ENCODE measurements around the gene CAND2.

CAND2 gene

GRCh38 chr3:12796171-12797123, at the start of gene CAND2:
Gene CAND2, plus strand, starts transcription at chr3:12796680. Its CDS starts 41 bp downstream, at chr3:12796721.
- DNase-seq, result peak; percentile 10

GRCh38 chr3:12748477-12748876, 48.0 kb upstream of the CAND2 start:
- DNase-seq, result no peak

DNA sequence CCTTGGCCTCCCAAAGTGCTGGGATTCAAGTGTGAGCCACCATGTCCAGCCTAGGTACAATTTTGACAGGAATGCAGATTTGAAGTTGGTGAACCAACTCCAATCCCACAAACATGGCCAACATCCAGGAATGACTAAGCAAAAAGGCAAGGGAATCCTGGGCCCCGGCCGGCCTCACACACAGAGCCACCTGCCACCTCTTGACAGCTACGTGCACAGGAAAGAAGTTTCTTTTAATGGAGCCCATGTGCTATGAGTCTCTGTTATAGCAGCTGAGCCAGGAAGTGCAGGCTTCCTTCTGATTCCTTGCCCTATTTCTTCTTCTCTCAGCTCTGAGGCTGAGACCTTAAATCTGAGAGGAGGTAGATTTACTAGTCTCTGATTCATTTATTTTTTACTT, 46.3 kb upstream of the CAND2 start:
- DNase-seq, result no peak

DNA sequence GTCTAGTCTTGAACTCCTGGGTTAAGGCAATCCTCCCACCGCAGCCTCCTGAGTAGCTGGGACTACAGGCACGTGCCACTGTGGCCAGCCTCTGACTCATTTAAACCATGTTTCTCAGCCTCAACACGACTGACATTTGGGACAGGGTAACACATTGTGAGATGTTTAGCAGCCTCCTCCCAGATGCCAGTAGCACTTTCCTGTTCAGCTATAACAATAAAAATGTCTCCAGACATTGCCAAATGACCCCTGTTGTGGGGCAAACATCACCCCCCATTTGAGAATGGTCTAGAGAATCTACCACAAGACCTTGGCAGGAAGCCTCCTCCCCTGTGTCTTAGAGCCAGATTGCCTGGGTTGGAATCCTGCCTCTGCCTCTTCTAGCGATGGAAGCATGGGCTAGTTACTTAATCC, 45.8 kb upstream of the CAND2 start:
- no peak for DNase-seq

DNA sequence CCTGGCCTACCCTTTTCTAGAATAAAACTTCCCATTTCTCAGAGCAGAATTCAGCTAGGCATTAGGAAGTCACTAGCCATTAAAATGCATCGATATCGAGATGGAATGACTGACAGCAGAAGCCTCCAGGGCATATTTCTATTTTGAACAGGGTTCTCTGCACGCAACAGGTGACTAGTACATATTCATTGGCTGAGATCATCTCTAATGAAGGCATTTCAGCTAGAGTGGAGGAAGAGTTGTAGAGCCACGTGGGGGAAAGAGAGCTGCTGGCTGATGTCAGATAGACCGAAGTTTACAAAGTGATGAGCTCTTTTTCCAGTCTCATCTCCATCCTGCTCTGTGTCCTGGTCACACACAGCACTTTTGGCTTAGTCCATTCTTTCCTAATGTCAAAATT, 44.9 kb upstream of the CAND2 start:
- no peak for DNase-seq

DNA sequence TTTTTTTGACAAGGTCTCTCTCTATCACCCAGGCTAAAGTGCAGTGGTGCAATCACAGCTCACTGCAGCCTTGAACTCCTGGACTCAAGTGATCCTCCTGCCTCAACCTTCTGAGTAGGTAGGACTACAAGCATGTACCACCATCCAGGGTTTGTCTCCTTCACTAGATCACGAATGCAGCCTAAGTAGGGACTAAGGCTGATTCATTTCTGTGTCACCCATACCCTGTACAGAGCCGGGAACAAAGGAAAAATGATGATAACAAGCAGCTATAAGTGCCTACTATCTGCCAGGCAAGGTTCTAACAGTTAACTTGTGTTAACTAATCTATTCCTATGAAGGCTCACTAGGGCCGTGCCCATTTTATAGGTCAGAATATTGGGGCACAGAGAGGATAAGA, 44.4 kb upstream of the CAND2 start:
- no peak for DNase-seq

DNA sequence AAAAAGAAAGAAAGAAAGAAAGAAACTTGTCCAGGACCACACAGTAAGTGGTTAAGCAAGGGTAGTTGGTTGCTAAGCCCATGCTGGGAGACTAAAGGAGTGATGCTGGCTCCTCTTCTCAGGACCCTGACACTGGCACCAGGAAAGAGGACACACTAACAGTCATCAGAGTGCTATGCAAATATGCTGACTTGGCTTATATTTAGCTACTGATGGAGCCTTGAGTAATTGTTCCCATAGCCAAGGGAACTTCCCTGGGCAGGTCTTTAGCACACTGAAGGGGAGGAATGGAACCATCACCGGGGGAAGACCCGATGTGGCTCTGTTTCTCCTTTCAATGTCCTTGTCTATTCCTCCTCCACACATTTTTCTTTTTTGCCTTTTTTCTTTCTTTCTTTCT, 43.7 kb upstream of the CAND2 start:
- no peak for DNase-seq

- DNase-seq, result no peak
These were observed 43.0 kb upstream of the CAND2 start for GRCh38 chr3:12753275-12754028.

GRCh38 chr3:12754313-12754712, 42.2 kb upstream of the CAND2 start:
- no peak for DNase-seq

DNA sequence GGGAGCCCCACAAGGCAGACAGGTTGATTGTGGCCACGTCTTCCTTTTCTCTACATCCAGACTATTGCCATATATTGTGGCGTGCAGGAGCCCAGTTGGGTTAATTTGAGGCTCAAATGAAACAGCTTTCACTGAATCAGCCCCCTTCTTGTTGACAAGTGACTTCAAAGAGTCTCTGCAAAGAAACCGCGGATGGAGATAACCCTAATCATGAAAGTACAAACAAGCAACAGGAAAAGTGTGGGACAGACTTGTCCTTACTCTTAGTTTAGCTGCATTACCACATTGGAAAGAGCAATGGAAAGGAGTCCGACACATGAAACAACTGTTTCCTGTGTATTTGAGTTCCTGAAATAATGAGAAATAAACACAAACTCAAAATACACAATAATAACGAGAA, 40.7 kb upstream of the CAND2 start:
- no peak for DNase-seq

DNA sequence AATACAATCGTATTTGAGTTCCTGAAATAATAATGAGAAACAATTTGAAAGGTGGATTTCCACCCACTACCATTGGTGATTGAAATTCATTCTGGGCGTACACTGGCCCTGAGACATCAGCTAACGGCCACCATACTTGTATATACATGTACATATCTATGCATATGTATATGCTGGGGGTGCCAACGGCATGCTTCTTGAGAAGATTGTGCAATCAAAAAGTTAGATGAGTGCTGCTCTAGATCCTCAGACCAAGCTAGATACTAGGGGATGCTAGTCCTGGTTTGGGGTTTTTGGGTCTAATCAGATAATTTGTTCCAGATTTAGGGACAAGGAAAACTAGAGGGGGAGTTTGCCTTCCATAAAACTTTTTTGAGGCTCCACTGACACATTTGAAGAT, 40.3 kb upstream of the CAND2 start:
- no peak for DNase-seq

DNA sequence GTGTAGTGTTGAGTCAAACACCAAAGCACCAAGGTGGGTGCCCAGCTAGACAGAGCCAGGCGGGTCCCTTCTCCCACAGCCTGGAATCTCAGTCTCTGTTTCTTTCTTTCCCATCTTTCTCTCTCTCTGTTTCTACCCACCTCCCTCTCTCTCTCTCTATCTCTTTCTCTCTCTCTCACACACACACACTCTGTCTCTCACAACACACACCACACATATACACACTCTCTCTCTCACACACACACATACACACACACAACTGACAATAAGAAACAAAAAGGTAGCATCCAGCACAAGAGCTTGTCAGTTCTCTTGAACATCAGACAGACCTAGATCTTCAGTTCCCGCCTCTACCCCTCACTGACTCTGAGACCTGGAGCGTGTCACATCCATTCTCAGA, 39.8 kb upstream of the CAND2 start:
- DNase-seq, result no peak

DNA sequence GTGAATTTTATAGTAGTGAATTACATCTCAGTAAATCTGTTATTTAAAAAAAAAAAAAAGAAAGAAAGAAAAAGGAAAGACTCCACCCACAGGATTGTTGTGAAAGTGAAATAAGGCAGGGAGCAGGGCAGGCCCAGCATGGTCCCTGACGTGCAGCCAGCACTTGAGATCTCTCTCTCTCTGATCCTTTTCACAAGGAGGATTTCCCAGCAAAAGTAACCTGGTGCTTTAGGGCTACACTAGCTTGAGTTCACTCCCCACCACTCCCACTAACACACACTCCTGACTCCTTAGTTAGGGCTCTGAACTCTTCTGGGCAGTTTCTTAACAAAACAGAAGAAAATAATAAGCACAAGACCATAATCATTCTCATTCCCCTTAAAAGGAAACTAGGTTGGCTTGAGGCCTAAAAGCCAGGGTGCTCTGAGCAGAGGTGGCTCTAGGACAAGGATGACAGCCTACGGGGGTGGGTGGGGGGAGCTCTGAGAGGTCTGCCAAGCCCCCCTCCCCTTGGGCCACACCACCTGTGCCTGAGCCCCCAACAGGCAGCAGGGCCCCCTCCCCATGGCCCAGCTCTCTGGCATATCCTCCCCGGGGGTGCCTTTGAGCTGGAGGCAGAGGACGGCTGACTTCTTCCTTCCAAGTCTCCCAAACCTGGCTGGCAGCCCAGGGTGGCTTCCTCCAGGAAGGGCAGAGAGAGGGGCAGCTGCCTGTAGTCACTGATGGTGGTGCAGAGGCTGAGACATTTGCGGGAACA, 38.3 kb upstream of the CAND2 start:
- DNase-seq, result no peak

DNA sequence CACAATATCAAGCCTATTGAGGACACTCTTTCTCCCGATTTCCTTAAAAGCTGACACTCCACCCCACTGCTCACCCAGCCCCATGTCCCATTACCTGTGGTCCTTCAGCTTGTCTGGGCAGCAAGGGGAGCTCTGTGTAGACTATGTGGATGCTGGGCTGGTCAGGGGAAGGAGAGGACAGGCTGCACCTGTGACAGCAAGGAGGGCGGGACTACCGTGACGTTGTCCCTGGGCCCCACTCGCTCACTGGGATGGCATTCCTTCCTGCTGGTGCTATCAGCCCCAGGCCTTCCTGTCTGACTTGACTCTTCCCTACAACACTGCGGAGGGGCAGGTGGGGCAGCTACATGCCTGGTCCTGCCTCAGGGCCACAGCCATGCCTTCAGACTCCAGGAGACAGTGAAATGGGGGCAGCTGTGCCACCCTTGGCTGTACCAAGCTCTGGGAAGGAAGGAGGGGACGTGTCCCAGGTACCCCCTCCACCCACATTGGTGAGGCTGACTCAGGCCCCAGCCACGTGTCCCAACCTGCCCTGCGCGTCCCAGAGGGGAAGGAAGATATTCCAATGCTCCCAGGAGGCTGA, 37.3 kb upstream of the CAND2 start, which contains the start of gene TMEM40:
Gene TMEM40 (minus strand): TSS at position 163 of the 583 bp plus-strand sequence. CDS start 9,427 bp downstream, outside the sequence.
- DNase-seq, result no peak

DNA sequence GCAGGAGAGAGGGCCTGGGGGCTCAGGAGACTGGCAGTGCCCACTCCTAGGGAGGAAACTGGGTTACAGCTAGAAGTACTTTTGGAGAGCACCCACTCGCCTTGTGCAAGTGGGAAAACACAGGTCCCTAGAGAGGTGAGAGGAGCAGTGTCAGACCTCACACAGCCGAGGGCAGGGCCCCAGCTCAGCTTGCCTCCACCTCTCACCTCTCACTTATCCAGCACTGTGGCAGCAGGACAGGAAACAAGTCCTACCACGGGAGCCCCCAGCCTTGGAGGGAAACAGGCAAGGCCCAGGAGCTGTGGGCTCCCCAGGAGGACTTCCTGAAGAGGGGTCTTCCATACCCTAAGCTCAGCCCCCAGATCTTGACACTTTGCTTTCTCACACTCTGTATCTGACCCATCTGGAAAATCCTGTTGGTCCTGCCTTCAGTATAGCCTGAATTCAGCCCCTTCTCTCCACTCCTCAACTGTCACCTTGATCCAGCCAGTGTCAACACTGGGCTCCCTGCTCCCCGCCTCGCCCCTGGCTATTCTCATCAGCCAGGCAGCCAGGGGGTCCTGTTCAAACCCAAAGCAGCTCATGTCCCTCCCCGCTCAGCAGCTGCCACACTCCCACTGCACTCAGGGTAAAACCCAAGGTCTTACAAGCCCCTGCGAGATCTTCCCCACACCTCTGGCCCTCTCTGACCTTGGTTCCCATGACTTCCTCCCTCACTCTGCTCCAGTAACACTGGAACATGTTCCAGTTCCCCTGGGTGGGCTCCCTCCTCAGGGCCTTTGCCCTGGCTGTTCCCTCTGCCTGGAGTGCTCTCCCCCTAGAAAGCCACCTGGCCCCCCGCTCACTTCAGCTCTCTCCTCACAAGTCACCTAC, 36.6 kb upstream of the CAND2 start:
- DNase-seq, result no peak

DNA sequence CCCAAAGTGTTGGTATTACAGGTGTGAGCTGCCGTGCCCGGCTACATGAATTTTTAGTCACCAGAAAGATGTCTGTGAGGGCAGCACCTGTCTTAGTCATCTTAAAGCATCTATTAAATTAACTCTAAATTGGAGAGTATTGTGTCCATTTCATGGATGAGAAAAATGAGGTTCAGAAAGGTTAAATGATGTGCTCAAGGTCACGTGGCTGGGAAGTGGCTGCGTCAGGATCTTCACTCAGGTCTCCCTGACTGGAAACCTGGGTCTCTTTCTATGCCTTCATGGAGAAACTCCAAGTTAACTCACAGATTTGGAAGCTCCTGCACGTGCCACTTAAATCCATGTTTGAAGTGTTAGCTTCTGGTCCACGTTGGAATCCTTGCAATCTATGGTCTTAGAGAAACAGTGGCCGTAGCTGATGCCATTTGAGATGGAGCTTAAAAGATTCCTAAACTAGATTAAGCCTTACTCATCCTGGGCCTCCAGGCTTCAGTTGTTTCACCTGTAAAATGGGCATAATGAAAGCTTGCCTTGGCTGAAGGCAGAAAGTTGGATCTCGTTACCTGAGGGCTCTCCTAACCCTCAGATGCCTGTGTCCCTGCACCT, 32.2 kb upstream of the CAND2 start:
- DNase-seq, result no peak

GRCh38 chr3:12766541-12766940, 29.9 kb upstream of the CAND2 start:
- no peak for DNase-seq

GRCh38 chr3:12768579-12769527, 27.6 kb upstream of the CAND2 start:
- no peak for DNase-seq

DNA sequence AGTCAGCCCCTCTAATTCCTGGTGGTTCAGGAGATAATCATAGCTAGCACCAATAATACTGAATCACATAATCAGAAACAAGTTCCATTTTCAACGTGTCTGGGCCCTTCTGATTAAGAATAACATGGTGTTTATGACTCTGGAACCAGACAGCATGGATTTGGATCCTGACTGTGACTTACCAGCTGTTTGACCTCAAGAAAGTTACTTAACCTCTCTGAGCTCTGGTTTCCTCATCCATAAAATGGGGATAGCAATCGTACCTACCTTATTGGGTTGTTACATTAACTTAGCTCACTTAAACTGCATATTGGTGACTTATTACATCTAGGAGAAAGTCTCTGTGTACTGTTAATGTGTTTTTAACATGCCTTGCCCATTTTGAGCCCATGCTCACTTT, 26.7 kb upstream of the CAND2 start:
- DNase-seq, result no peak

DNA sequence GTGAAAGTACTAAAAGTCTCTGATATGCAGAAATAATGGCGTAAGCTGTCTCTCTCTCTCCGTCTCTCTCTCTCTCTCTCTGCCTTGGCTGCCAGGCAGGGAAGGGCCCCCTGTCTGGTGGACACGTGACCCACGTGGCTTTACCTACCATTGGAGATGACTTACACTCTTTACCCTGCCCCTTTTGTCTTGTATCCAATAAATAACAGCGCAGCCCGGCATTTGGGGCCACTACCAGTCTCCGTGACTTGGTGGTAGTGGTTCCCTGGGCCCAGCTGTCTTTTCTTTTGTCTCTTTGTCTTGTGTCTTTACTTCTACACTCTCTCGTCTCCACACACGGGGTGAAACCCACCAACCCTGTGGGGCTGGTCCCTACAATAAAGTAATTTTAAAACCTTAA, 25.2 kb upstream of the CAND2 start:
- no peak for DNase-seq
